ENCODE data around the gene PTH1R.

The PTH1R gene

GRCh38 chr3:46840491-46840890 lies 37.0 kb upstream of the PTH1R start:
- no peak overlapping the region for H3K4me2 ChIP-seq
- peaks cover 1 to 8% (median 7%) of the 10 kb centered on the region in 10 experiments; a peak in 19 of 20 replicates for H3K4me1 ChIP-seq
- H4K20me1 ChIP-seq, result no peaks in the 10 kb centered on the region
- no peak overlapping the region for H3K27ac ChIP-seq
- no peaks in the 10 kb centered on the region for H3K27me3 ChIP-seq
- no peak overlapping the region for H3K4me3 ChIP-seq
- H3K36me3 ChIP-seq, result 0 out of 22 replicates have a peak, but pooled peaks cover 0 to 5% (median 0%) of the 10 kb centered on the region in 11 experiments
- TF ChIP-seq Cebpa-rat (IDR thresholded peaks at IDR 0.05), result no peak
- H3K9me3 ChIP-seq (replicated peaks in 1 of 11), result peaks cover 58 to 72% (median 65%) of the 10 kb centered on the region in 11 experiments
- H3K9ac ChIP-seq, result no peak overlapping the region

GRCh38 chr3:46843508-46843907 lies 34.0 kb upstream of the PTH1R start:
- Histone ChIP-seq H3K4me1 (peaks cover 13 to 25% (median 22%) of the 10 kb centered on the region in 10 experiments), H3K27me3 (no peaks in the 10 kb centered on the region), H3K36me3 (0 out of 22 replicates have a peak, but pooled peaks cover 0 to 5% (median 0%) of the 10 kb centered on the region in 11 experiments), H3K27ac (no peak overlapping the region), H3K9me3 (replicated peaks in 1 of 11) (peaks cover 39 to 51% (median 45%) of the 10 kb centered on the region in 11 experiments), H3K9ac (no peak overlapping the region), H3K4me2 (no peak overlapping the region), H4K20me1 (no peaks in the 10 kb centered on the region), H3K4me3 (no peak overlapping the region)
- no peak for TF ChIP-seq Cebpa-rat (IDR thresholded peaks at IDR 0.05)

- no peaks in the 10 kb centered on the region for H4K20me1 ChIP-seq
- no peak for TF ChIP-seq Cebpa-rat (IDR thresholded peaks at IDR 0.05)
- no peak overlapping the region for H3K9ac ChIP-seq
- H3K4me3 ChIP-seq, result no peak overlapping the region
- no peaks in the 10 kb centered on the region for H3K36me3 ChIP-seq
- no peak overlapping the region for H3K27ac ChIP-seq
- peaks cover 13 to 25% (median 22%) of the 10 kb centered on the region in 10 experiments for H3K4me1 ChIP-seq
- H3K27me3 ChIP-seq, result no peaks in the 10 kb centered on the region
- H3K9me3 ChIP-seq (replicated peaks in 1 of 11), result peaks cover 31 to 42% (median 36%) of the 10 kb centered on the region in 11 experiments
- H3K4me2 ChIP-seq, result no peak overlapping the region
Observed at GRCh38 chr3:46844397-46844796, 33.1 kb upstream of the PTH1R start.

GRCh38 chr3:46844881-46845312 lies 32.6 kb upstream of the PTH1R start:
- peak overlapping the region in 10 of 11 experiments; percentile 71 to 89 (median 84); a peak in 18 of 22 replicates for H3K9ac ChIP-seq
- no peak for TF ChIP-seq Cebpa-rat (IDR thresholded peaks at IDR 0.05)
- no peaks in the 10 kb centered on the region for H3K27me3 ChIP-seq
- H4K20me1 ChIP-seq, result no peaks in the 10 kb centered on the region
- H3K27ac ChIP-seq, result peak overlapping the region in 9 of 11 experiments; percentile 81 to 93 (median 90); a peak in 18 of 22 replicates
- H3K36me3 ChIP-seq, result no peaks in the 10 kb centered on the region
- H3K4me2 ChIP-seq, result peak overlapping the region; percentile 84 to 99 (median 94); a peak in 21 of 22 replicates
- peaks cover 26 to 37% (median 31%) of the 10 kb centered on the region in 11 experiments for H3K9me3 ChIP-seq (replicated peaks in 1 of 11)
- H3K4me3 ChIP-seq, result peak overlapping the region in 8 of 10 experiments; percentile 58 to 70 (median 62); a peak in 14 of 20 replicates
- peaks cover 13 to 25% (median 22%) of the 10 kb centered on the region in 10 experiments for H3K4me1 ChIP-seq

GRCh38 chr3:46845397-46845859 lies 32.1 kb upstream of the PTH1R start:
- Histone ChIP-seq H3K36me3 (no peaks in the 10 kb centered on the region), H3K9me3 (replicated peaks in 1 of 11) (peaks cover 20 to 31% (median 26%) of the 10 kb centered on the region in 11 experiments), H3K4me1 (peaks cover 13 to 25% (median 22%) of the 10 kb centered on the region in 10 experiments), H3K27ac (peak overlapping the region; percentile 37 to 93 (median 85); a peak in 21 of 22 replicates), H3K4me2 (peak overlapping the region; percentile 84 to 99 (median 94)), H3K4me3 (peak overlapping the region; percentile 49 to 70 (median 62)), H3K9ac (peak overlapping the region; percentile 71 to 89 (median 84); a peak in 21 of 22 replicates), H3K27me3 (no peaks in the 10 kb centered on the region), H4K20me1 (no peaks in the 10 kb centered on the region)
- TF ChIP-seq Cebpa-rat (IDR thresholded peaks at IDR 0.05), result no peak

GRCh38 chr3:46845860-46846623 lies 31.5 kb upstream of the PTH1R start:
- no peaks in the 10 kb centered on the region for H3K36me3 ChIP-seq
- peak overlapping the region; percentile 37 to 93 (median 85); a peak in 21 of 22 replicates for H3K27ac ChIP-seq
- H3K4me3 ChIP-seq, result peak overlapping the region; percentile 49 to 70 (median 62)
- H3K27me3 ChIP-seq, result no peaks in the 10 kb centered on the region
- H3K4me1 ChIP-seq, result peaks cover 13 to 25% (median 22%) of the 10 kb centered on the region in 10 experiments
- TF ChIP-seq Cebpa-rat (IDR thresholded peaks at IDR 0.05), result no peak
- H3K4me2 ChIP-seq, result peak overlapping the region; percentile 84 to 99 (median 94)
- H4K20me1 ChIP-seq, result no peaks in the 10 kb centered on the region
- H3K9ac ChIP-seq, result peak overlapping the region; percentile 71 to 89 (median 84)
- peaks cover 14 to 25% (median 20%) of the 10 kb centered on the region in 11 experiments for H3K9me3 ChIP-seq (replicated peaks in 1 of 11)

GRCh38 chr3:46846624-46847542 lies 30.6 kb upstream of the PTH1R start:
- Histone ChIP-seq H3K9ac (peak overlapping the region; percentile 71 to 89 (median 84); a peak in 21 of 22 replicates), H3K4me3 (peak overlapping the region in 9 of 10 experiments; percentile 49 to 70 (median 62); a peak in 18 of 20 replicates), H3K36me3 (no peaks in the 10 kb centered on the region), H3K4me2 (peak overlapping the region; percentile 84 to 99 (median 94)), H3K4me1 (peaks cover 13 to 25% (median 22%) of the 10 kb centered on the region in 10 experiments), H4K20me1 (no peaks in the 10 kb centered on the region), H3K27ac (peak overlapping the region in 9 of 11 experiments; percentile 81 to 93 (median 90); a peak in 15 of 22 replicates), H3K9me3 (replicated peaks in 1 of 11) (peaks cover 6 to 17% (median 12%) of the 10 kb centered on the region in 11 experiments; a peak in 19 of 22 replicates), H3K27me3 (no peaks in the 10 kb centered on the region)
- no peak for TF ChIP-seq Cebpa-rat (IDR thresholded peaks at IDR 0.05)

- Histone ChIP-seq H3K27ac (no peak overlapping the region), H3K4me1 (peaks cover 13 to 25% (median 22%) of the 10 kb centered on the region in 10 experiments), H4K20me1 (no peaks in the 10 kb centered on the region), H3K36me3 (no peaks in the 10 kb centered on the region), H3K27me3 (no peaks in the 10 kb centered on the region), H3K4me2 (no peak overlapping the region), H3K9ac (no peak overlapping the region), H3K9me3 (replicated peaks in 1 of 11) (peaks cover 0 to 8% (median 3%) of the 10 kb centered on the region in 11 experiments; a peak in 7 of 22 replicates), H3K4me3 (no peak overlapping the region)
- no peak for TF ChIP-seq Cebpa-rat (IDR thresholded peaks at IDR 0.05)
Observed at GRCh38 chr3:46847744-46848143, 29.8 kb upstream of the PTH1R start.

Measured in BLaER1 treated with 17β-estradiol and CSF1 and Interleukin-3, amounts not matched to agents 10 nM and 100 nM (cell line).